Activated CD4-positive, CD25-positive, alpha-beta regulatory T cell (primary cell): ENCODE results near the gene RINT1.
"Not testable (repeated sequence)": the region's sequence is repeated elsewhere in the genome, so short reads cannot be mapped to it uniquely, and the experiment has no call there.

Experiments
- DNase-seq, 4 experiments: peaks; one replicate each; lab custom pipeline; 2025; lab: John Stamatoyannopoulos, UW

RINT1 gene

GRCh38 chr7:105531792-105532671 lies at the start of gene RINT1:
RINT1 (plus strand) TSS chr7:105532201; CDS start chr7:105532316, 115 bp downstream.
- DNase-seq = peak; percentile 72 to 80 (median 78)

DNA sequence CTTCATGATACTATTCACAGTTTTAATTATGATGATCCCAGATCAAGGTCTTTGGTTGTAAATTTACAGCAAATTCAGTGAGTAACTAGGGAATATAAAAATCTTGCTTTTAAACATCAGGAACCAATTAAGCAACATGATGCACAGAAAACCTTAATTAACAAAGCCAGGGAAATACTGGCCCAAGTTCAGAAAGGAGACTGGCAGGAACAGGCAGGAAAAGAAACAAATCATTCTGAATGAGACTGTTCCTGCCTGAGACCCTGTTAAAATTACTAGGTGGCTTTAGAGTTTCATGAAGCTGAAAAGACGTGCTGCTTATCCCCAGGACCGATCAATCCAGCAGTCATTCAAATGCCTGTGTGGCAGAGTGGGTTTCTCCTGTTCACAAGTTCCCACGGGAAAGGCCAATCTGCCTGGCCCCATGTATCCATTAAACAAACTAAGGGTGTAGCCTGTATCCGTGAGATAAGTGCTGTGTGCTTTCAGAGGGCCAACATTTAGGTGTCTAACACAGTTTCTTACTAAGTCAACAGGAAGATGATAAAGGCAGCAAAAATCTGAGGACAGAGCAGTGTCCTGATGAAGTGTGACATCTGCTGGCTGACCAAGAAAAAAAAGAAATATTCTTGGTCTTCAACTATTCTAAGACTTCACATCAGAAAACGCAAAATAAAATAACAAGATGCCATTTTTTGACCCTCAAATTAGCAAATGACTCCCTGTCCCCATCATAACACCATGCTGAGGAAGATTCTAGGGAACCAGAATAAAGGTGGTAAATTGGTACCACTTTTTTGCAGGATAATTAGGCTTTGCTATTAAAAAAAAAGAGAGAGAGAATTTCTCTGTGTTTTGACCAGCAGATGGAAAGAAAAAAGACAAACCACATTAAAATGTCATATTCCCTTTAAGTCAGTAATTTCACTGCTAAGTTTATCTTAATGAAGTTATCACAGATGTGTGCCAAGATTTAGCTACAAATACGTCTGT lies 44.1 kb upstream of the RINT1 start:
- DNase-seq = peak in 1 of 4 experiments; percentile 5

- no peak for DNase-seq
These were observed 42.6 kb upstream of the RINT1 start for GRCh38 chr7:105489409-105489808.

DNA sequence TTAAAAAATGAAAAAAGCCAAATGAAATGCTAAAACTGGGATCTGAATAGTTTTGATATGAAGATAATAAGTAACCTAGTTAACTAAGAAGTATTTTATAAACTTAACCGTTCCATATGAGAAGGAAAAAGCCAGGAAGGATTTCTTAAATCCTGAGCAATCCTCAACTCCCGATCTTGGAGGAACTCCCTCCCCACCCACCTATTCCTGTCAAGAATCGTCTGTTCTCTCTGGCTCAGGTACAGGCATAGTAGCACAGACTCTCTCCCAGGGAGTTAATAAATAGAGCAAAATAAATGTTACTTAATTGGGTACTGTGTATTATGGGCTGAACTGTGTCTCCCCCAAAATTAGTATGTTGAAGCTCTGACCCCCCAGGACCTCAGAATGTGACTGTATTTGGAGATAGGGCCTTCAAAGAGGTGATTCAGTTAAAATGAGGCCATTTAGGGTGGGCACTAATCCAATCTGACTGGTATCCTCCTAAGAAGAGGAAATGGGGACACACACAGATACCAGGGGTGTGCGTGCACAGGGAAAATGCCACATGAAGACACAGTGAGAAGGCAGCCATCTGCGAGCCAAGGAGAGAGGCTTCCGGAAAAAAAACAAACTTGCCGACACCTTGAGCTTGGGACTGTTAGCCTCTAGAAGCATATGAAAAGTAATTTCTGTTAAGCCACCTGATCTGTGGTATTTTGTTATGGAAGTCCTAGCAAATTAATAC lies 38.6 kb upstream of the RINT1 start:
- no peak for DNase-seq

- no peak for DNase-seq
These were observed 38.1 kb upstream of the RINT1 start for GRCh38 chr7:105493923-105494315.

DNA sequence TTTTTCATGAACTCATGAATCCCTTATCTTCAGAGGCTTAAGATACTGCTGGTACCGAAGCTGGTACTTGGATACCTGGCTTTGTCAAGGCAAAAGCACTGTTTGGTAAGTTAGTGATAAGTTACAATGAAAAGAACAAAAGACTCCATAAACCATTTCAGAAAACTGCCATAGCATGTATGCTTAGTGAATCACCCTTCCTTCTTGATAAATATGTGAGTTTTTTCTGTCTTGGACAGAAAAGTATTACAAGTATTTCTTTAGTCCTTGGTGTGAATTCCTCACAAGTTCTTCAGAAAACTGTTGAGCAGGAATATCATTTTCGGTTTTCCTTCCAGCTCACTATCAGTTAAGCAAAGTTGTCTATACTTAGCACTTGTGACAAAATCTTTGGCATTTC lies 35.5 kb upstream of the RINT1 start:
- no peak for DNase-seq

DNA sequence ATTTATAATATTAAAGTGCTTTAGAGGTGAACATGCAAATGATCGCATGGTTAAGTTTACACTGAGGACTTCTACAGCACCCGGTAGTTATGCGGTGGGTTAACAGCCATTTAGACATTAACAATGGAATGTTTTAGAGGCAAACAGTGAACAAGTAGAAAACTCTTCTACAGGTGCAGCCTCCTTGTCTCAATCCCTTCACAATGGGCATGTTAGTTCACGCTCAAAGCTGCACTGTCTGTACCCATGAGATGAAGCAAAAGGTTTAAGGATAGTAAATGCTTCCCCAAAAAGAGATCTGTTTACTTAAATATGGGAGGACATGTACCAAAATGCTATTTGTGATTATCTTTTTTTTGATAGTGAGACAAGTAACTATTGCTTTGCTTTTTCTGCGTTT lies 35.0 kb upstream of the RINT1 start:
- no peak for DNase-seq

GRCh38 chr7:105502173-105502572 lies 29.8 kb upstream of the RINT1 start:
- DNase-seq = no peak

- DNase-seq = no peak
These were observed 19.6 kb upstream of the RINT1 start for GRCh38 chr7:105512415-105512814.

DNA sequence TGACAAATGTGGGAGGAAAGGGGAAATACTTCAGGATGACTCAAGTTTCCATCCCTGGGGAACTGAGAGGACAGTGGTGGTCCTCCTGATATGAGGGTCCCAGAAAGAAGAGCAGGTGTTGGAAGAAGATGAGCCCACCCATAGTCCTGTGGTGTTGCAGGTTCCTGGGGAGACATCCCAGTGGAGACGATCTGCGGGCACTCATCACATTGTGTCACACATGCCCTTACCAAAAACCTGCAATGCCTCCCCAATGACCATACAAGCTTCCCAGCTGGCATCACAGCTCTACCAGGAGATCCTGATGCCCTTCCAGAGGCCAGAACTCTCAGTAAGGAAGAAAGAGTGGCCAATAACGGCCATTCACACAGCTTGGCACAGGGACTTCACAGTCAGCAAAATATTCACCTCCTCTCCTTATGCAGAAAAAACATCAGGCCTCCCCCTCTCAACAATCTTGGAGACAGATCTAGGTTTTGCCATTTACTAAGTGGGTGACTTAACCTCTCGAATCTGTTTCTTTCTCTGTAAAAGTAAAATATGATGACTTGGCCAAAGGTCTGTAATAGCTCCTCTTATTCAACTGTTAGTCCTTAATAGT lies 19.0 kb upstream of the RINT1 start:
- DNase-seq = no peak

GRCh38 chr7:105515610-105516009 lies 16.4 kb upstream of the RINT1 start:
- DNase-seq = not testable (repeated sequence)

GRCh38 chr7:105519353-105519752 lies 12.6 kb upstream of the RINT1 start:
- DNase-seq = no peak

GRCh38 chr7:105520620-105521019 lies 11.4 kb upstream of the RINT1 start:
- DNase-seq = not testable (repeated sequence)

- DNase-seq = peak in 3 of 4 experiments; percentile 3 to 23 (median 13)
These were observed 10.8 kb upstream of the RINT1 start for GRCh38 chr7:105521027-105521716.

- DNase-seq = peak; percentile 67 to 74 (median 70)
These were observed 10.1 kb upstream of the RINT1 start, which contains the start of gene PUS7 for GRCh38 chr7:105521717-105522463. PUS7 (minus strand) TSS chr7:105522271; CDS start chr7:105508512, 13,759 bp downstream.

- not testable (repeated sequence) for DNase-seq
These were observed 7.6 kb upstream of the RINT1 start for GRCh38 chr7:105524423-105524822.

- DNase-seq = no peak
These were observed 7.2 kb upstream of the RINT1 start for GRCh38 chr7:105524840-105525239.

GRCh38 chr7:105527737-105528136 lies 4.3 kb upstream of the RINT1 start:
- DNase-seq = not testable (repeated sequence)

DNA sequence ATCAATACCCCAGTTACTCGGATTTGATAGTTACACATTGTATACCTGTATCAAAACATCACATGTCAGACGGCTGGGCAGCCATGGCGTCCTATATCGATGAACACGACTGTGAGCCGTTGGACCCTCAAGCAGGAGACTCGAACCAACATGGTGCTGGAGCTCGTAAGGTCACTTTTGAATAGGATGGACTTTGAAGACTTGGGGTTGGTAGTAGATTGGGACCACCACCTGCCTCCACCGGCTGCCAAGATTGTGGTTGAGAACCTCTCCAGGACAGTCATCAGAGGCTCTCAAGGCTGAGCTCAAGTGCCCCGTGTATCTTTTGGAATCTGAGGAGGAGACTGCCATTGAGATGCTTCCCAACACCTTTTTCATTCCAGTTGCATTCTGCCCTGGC lies 1.9 kb upstream of the RINT1 start:
- no peak for DNase-seq

- DNase-seq = no peak
These were observed 1.5 kb upstream of the RINT1 start for GRCh38 chr7:105530546-105530945.
